Islet of Langerhans (tissue), 1 donor: Measurements from ENCODE around the gene SIK2.

Source experiments
- FAIRE-seq: peaks from one replicate; lab custom pipeline; 2011; peaks lifted over from hg19 to GRCh38; lab: Jason Lieb, UNC

SIK2 gene

DNA sequence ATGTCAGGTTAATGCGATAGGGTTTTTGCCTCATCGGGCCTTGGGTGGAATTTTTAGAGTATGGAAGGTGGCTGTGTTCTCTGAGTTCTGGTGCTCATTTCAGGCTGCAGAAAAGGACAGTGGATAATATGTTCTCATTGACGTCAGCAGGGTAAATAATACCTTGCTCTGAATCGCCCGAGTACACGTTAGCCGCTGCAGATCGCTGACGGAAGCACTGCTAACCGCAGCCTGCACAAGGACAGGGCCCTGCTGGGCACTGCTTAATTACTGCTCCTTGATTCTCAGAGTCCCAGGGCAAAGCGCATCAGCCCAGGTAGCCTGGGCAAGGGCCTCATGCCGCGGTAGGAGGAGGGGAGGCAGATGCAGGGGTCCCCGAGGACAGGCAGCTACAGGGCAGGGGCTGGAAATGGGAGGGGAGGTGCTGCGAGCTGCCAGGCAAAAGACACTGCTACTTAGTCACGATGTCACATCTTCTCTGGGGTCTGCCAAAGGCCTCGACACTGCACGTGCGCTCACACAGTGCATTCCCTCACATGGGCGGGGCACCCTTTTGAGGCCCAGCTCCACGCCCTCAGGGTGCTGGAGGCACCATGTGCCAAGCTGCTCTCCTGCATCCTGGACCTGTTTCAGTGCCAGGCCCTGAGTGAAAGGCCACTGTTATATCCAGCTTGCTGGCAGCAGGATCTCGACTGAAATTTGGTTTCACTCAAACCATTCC, 128.8 kb downstream of the SIK2 start:
- FAIRE-seq, result peak; percentile 95

DNA sequence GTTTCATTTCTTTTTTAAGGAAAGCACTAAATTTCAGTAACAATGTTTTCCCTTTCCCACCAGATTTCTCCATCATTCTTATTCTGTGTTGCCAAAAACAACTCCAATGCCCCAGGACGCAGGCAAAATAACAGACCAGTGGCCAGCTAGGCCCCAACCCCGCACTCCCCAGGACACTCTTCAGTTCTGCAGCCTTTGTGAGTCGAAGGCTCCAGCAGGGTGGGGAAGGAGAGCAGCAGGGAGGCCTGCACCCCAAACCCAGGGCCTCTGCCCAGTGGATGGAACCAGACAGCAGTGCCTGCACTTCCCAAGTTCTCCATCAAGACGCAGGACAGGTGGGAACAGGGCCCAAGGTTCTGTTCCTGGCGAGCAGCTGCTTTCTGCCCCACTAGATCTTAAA, 129.6 kb downstream of the SIK2 start:
- no peak for FAIRE-seq

DNA sequence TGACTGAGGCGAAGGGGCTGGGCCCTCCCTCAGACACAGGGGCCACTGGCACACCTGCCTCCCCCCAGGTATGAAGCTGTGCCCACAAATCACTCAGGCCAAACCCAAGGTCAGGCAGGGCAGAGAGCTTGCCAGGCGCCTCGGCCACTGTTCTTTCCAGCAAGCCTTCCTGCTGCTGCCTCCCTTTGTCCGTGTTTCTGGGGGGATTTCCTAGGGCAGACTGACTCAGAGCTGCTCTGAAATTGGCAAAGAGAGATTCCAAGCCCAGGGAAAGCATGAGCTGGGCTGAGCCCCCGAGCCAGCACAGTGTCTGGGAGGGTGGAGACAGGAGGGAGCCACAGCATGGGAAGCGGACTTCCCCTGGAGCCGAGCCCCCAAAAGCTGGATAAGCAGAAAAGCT, 130.8 kb downstream of the SIK2 start:
- FAIRE-seq, result no peak

DNA sequence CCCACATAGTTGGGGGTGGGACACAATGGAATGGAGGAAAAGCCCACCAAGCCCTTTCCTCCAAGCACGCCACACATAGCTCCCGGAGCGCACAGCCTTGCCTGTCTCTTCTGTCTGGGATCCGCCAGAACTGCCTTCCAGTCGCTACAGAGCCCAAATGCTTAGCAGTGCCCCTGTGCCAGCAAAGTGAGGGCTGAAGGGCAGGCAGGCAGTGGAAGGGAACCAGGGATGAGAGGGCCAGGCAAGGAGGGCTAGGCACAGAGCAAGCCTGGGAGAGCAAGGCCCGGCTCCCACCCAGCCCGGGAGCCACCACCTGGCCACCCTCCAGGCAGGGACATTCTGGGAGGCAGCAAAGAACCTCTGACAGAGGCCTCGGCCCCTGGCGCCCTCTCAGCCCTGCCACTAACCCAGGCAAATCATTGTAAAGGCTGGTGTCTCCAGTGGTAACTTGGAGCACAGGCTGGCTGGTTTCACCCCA, 131.4 kb downstream of the SIK2 start:
- no peak for FAIRE-seq

DNA sequence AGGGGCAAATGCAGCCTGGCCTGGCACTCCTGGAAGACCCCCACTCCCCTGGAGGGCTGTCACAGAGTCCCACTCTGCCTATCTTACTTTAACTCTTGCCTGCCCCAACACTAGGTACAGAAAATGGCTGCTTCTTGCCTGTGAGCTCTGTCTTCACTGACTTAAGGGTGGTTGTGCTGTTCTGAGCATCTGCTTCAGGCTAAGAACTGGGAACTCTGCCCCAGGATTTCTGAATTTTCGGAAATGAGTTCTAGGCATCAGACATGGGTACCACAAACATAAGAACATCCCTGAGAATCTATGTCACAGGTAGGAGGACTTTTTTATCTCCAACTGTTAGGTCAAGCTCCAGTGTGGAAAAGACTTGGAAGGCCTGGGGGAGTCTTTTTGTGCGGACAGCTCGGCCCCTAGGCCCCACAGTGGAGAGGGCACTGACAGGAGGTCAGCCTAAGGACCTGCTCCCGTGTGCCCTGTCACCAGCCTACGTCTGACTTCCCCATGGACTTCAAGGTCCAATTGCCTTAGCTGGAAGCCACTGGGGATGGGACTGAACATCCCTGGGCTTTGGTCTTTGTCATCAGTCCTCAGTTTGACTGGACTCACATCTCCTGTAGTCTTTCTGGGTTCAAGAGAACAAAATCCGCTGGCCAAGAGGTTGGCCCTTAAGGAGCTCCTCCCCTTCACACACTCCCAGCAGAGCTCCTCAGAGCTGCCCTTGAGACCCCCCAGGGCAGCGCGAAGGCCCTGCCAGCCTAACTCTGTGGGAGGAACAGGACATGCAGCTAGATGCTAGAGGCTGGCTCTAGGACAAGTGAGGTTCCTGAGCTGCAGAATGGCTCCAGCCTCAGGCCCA, 132.1 kb downstream of the SIK2 start:
- FAIRE-seq, result no peak

DNA sequence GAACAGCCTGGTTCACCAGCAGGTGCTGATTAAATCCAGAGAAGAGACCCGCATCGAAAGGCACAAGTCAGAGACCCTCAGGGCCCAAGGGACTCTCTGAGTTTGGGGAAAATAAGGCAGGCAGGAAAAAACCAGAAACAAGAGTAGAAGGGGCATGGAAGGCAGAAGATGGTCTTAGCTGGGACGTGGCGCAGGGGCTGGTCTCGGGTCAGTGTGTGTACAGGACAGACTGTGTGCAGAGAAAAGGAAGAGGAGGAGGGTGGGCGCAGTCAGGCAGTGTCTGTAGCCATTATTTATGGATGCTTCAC, 132.7 kb downstream of the SIK2 start:
- no peak for FAIRE-seq

DNA sequence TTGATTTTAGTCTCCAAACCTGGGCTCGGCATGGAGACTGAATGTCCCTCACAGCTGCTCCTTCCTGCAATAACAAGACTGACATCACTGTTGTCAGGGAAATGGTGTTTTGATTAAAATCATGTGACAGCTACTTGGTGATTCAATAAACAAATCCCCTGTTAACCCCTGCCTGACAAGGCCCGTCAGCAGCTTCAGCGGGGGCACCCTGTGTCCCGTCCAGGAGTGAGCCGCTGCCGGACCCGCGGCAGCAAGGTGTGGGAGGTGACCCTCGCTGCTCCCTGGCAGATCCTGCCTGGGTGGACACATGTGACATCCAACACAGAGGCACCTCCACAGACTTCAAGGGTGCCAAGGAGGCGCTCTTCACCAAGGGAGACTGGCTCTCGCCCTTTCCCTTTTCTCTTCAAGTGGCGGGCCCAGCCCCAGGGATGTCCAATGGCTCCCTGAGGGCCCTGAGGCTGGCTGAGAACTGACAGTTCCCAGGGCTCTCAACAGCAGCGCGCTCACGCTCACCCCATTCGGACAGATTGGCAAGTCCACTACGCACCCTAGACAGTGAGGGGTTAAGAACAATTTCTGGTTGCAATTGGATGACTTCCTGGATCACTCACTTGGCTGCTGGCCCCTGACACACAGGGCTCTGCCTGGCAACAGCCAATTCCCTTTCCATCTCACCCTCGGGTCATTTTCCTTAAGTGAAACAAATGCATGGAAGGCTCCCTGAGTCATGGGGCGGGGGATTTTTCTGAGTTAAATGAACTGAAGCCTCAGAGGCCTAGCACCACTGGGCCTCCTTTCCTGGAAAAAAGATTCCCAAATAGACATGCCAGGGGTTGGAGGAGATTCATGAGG, 133.2 kb downstream of the SIK2 start:
- peak; percentile 98 for FAIRE-seq

DNA sequence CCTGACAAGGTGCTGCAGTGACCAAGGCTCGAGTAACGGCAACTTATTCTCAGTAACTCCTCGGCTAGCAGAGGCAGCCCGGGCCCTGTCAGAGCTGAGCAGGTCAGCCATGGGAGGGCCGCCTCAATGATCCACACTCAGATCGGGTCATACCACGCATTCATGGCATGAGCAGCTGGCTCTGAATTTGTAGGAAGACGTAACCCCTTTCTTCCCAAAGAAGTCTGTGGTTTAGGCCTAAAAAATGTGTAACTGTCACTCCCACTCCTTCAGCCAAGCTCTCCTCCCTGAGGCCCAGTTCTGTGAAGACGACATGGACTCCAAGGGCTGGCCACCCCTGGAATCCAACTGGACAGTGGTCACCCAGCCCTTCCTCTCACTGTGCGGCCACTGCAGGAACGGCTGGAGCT, 133.9 kb downstream of the SIK2 start:
- FAIRE-seq, result no peak

DNA sequence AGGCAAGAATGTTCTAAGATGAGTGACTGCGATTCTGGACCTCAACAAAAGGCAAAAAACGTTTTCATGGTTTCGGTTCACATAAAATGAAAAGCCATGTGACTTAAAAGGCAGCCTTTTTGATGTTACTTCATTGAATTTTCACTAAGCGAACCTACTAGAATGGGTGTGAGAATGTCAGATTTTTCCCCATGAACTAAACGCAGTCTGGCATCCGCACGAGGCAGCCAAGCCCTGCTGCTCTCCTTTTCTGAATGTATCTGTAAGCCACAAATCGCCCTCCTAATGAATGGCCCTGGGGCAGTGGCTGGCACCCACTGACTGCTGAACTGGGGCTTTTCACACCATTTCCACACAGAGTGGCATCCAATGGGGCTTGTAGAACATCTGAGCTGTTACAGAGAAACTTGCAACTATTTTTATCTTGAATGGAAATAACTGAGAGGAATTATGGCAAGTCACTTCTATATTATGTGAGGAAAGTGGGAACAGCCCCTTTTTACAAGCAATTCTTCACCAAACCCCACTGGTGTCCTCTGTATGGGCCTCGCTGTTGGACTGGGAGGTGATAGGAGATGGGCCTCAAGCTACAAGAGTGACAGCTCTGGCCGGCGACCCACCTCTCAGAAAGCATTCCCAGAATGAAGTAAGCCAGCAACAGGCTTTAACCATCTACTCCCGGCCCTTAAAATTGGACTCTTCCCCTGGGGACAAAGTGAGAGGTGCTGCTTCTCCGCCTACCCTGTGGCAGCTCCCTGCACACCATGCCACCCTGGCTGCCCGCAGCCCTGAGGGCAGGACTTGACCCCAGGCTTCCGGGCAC, 134.6 kb downstream of the SIK2 start:
- no peak for FAIRE-seq

DNA sequence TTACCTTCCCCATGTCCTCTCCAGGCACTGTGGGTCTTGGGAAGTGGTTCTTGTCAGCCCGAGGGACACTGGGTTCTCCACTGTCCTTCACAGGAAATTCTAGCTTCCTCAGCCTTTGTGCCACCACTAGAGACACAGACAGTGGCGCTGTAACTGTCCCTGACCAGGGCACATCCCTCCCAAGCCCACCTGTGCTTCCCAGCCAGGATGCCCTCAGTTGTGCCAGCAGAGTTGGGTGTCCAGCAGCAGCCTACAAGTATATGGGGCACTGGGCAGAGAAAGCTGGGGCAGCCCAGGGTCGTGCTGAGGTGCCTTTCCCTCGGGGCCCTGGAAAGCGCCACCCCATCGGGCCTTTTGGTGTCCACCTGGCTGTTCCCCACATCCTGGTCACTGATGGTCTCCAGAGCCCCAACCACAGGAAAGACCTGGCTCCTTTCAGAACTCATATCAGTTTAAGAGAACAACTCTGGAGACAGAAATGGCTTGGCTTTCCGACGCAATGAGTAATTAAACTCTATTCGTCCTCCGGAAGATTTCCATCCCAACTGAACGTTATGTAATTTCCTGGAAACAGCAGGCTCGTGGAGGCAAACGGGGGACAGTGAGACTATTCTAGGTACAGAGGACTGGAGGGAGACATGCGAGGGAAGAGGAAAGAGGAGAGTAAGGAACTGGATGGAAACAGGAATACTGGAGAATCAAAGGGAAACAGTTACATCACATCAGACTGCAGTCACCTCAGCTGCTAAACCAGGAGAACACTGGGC, 135.4 kb downstream of the SIK2 start:
- FAIRE-seq, result no peak

DNA sequence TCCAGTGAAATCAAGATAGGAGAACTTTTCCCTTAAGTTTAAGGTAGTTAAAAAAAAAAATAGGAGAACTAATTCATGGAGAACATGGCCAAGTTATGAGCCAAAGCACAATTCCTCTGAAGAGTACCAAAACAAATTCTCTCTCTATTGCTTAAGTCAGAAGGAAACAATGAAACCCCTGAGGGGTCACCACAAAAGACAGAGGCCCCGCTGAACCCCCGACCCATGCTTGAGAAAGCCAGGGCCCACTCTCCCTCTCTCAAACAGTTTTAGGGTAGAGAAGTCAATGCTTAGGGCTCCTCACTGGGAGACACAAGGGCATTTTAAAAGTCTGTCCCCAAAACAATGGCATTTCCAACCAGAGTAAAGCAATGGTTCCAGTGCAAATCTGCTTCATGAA, 137.1 kb downstream of the SIK2 start:
- FAIRE-seq, result no peak

DNA sequence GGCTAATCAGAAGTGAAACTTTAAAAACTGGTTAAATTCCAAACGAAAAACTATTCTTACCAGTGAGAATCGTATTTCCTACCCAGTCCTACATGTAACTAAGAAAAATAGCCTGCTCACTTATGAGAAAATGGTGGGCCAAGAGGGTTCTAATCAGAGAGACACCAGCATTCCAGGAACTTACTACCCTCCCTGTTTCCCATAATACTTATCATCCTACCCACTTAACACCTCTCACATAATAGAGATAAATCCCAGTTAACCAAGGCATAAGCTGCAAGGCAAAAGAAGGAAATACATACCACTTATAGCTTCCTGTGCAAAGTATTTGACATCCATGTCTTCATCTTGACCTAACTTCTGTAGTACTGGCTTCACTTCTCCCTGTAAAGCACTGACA, 139.5 kb downstream of the SIK2 start:
- FAIRE-seq, result no peak

DNA sequence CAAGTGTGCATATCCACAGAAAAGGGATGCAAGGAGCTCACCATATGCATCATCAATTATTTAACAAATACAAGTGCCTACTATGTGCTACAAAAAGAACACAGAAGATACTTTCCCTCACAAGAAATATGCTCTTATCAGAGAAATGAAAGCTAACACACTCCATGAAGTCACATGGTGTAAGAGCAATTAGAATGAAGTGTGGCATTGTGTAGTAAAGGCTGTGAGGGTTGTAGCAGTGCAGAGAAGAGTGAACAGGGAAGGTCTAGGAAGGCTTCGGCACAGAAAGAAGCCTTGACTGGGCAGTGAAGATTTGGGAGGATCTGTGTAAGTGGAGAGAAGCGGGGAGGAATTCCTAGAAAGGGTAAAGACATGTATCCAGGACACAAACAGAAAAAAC, 141.5 kb downstream of the SIK2 start:
- no peak for FAIRE-seq

DNA sequence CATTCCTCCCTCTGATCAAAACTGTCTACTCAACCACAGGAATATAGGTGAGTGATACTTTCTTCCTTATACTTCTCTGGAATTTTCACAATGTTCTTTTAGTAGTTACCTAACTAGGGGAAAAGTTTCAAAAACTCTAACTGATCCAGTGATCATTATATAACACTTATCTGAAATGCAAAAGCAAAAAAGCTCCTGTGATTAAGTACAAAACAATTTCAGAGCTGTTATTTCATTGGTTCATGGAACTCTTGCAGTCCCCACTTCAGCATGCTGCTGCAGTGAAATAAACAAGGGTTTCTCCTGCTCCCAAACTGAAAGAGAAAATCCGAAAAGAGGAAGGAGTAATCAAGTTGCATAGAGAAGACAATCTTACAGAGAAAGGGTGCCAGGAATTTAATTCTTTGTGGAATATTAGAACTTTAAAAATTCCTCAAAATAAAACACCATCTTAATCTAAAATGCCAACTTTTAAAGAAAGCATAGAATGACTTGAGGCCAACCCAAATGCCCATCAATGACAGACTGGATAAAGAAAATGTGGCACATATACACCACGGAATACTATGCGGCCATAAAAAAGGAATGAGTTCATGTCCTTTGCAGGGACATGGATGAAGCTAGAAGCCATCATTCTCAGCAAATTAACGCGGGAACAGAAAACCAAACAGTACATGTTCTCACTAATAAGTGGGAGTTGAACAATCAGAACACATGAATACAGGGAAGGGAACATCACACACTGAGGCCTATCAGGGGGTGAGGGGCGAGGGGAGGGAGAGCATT, 143.7 kb downstream of the SIK2 start:
- no peak for FAIRE-seq

DNA sequence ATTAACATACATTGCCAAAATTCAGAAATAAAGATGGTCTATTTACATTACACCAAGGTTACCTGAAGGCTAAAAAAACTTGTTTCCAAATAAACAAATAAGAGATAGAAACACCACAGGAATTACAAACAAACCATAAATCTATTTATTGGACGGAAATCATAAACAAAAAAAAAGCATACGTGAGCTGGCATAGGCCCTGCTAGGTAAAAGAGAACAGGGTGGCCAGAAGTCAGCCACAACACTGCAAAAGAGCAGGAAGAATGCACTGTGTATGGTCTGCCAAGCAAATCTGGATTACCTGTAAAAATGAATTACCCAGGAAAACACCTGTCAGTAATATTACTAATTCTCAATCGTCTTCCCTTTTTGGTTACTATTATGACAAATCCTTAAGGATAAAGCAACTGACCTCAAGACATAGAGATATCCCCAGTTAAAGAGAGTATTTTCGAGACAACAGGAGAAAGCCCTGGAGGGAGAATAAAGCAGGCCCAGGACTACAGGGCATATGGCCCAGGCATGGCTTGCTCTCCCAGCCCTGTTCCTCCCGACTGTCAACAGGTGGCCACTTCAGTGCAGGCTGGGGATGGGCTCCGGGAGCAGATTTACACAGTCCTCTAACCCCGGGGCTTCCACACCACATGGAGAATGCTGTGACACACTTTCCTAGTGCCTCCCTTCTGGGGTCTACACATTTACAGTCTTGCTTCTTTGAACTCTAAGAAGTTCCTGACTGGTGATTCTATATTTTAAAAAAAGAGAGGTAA, 146.0 kb downstream of the SIK2 start:
- FAIRE-seq, result no peak

DNA sequence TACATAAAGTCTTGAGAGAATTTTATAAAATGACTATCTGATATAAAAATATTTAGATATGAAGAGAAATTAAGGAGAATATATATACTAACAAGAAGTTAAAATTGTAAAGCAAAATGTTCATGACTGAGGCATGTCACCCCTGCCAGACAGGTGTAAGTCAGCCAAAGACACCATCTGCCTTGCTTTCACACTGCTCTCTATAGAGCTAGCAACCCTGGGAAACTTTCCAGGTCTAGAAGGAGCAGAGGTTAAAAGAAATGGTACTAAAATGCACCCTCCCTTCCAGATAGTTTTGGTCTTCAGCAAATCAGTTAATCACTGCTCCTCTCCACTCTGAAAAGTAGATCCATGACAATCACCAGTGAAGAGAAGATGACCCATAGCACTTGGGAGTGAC, 147.4 kb downstream of the SIK2 start:
- no peak for FAIRE-seq

DNA sequence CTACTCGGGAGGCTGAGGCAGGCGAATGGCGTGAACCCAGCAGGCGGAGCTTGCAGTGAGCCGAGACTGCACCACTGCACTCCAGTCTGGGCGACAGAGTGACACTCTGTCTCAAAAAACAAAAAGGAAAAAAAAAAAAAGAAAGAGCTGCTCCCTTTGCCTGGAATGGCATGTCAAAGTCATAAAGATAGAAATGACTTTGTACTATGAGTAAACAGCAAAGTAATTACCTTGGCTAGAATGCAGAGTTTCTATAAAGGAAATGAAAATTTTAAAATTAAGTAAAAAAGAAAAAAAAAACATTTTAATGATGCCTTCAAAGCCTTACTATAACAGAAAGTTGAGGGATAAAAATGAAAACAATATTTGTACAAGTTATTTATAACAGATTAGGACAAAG, 153.8 kb downstream of the SIK2 start:
- FAIRE-seq, result no peak

DNA sequence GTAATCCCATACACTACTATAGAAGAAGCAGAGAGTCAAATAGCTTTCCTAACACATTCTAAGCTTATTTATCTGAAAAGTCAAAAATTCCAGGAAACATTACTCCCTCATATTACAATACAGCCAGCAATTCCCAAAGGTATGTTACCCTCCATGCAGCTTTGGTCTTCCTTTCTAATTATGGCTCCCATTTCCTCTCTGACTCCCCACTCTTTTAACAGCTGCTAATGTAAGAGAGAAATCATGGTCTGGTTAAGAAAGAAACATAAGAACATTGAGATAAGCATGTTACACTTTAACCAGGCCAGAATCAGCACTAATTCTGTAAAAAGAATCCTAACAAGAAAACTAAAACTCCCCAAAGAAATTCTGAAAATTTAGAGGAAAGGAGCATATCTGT, 157.1 kb downstream of the SIK2 start:
- no peak for FAIRE-seq

DNA sequence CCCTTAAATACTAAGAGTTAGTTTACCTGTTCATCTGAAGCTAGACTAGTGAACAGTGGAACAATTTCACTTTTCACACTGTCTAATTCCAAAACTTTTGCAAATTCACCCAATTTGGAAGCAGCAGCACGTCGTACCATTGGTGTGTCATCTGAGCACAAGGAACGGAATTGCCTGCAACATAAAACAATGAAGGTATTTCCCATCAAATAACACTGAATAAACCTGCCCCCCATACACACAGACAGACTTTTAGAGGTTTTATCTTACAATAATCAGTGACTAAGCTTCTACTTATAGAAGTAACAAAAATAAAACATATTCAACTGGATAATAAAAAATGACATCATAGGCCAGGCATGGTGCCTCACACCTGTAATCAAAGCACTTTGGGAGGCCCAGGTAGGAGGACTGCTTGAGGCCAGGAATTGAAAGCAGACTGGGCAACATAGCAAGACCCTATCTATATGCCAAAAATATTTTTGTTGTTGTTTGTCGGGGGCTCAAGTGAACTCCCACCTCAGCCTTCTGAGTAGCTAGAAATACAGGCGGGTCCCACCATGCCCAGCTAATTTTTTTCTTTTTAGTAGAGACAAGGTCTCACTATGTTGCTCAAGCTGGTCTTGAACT, 157.6 kb downstream of the SIK2 start:
- FAIRE-seq, result no peak
